Gastroesophageal sphincter (tissue), 3 donors: ENCODE measurements around the gene ARHGAP27.

Source experiments
- EP300 ChIP-seq: sonication (generic); formaldehyde crosslinking; IDR thresholded peaks from one replicate; pipeline ENCODE4 v1.6.1; 2017; ENCODE audit warnings: antibody characterized with exemption, mild to moderate bottlenecking
- POLR2A ChIP-seq, 2 donors: fragments of 450-650 bp; IDR thresholded peaks; one replicate each; pipeline ENCODE4 v1.6.1; 2017; ENCODE audit warnings: antibody characterized with exemption in 2 of 2, mild to moderate bottlenecking in 2 of 2, moderate library complexity in 1 of 2
- POLR2AphosphoS5 ChIP-seq: sonication (generic); formaldehyde crosslinking; IDR thresholded peaks from one replicate; pipeline ENCODE4 v1.6.1; 2017; ENCODE audit warnings: antibody characterized with exemption
- TF ChIP-seq, protein P1 (sequence below), 4 experiments: fragments of 200-600 bp in 2 of 4; fragments of 450-650 bp in 2 of 4; sonication (generic) in 1 of 4; IDR thresholded peaks; one replicate each; pipeline ENCODE4 v1.5.1; 2017 to 2019; ENCODE audit warnings: antibody characterized with exemption in 4 of 4, mild to moderate bottlenecking in 2 of 4, moderate library complexity in 2 of 4

DNA sequence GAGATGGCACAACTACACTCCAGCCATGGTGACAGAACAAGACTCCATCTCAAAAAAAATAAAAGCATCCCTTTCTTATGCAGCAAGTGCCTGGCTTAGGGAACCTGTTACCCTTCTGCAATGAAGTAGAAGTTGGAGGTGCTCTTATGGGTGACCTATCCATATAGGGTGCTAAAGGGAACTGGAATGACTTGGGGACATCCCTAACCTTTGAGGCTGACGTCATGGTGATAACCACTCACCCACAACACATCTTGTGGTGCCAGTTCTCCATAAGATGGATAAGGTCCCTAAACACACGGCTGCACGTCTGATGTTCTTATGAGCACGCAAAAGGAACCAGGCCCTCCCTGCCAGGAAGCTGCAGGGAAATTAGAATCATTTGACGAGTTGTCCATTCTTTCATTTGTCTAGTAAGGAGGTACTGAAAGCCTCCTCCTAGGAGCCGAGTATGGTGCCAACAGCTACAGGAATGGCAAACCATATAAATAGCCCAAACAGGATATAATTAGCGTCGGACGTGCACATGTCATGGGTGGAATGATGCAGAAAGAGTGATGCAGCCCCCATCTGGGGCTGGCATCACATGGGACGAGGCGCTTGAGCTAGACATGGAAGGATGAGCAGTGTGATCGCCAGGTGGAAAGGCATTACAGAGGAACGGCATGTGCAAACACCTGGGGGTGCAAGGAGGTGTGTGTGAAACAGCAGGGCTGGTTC is 52.5 kb downstream of the ARHGAP27 start:
- TF ChIP-seq, protein P1, sequence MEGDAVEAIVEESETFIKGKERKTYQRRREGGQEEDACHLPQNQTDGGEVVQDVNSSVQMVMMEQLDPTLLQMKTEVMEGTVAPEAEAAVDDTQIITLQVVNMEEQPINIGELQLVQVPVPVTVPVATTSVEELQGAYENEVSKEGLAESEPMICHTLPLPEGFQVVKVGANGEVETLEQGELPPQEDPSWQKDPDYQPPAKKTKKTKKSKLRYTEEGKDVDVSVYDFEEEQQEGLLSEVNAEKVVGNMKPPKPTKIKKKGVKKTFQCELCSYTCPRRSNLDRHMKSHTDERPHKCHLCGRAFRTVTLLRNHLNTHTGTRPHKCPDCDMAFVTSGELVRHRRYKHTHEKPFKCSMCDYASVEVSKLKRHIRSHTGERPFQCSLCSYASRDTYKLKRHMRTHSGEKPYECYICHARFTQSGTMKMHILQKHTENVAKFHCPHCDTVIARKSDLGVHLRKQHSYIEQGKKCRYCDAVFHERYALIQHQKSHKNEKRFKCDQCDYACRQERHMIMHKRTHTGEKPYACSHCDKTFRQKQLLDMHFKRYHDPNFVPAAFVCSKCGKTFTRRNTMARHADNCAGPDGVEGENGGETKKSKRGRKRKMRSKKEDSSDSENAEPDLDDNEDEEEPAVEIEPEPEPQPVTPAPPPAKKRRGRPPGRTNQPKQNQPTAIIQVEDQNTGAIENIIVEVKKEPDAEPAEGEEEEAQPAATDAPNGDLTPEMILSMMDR (IDR thresholded peaks at IDR 0.05) = no peak
- no peak for TF ChIP-seq POLR2A (IDR thresholded peaks at IDR 0.05)
- no peak for TF ChIP-seq POLR2AphosphoS5
- no peak for TF ChIP-seq EP300
